NK-92 treated with Interleukin-12 subunit alpha and Interleukin-12 subunit beta, amount 100 ng/mL, for 24 hours (cell line): ENCODE results near the gene PLA2G4C.

ENCODE experiments used
- DNase-seq: peaks from one replicate; lab custom pipeline; 2025; lab: John Stamatoyannopoulos, UW

The PLA2G4C gene

DNA sequence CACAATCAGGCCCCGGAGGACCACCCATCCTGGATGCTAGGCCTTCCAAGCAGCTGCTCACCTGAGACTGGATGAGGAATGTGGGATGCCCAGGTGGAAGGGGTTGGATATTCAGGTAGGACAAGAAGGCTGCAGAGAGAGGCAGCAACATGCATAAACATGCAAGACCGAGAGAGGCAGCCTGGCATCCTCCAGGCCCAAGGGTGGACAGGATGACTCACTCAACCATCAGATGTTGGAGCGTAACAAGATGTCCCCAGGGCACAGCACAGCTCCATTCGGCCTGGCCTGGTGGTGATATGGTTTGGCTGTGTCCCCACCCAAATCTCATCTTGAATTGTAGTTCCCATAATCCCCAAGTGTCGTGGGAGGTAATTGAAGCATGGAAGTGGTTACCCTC, 56.8 kb downstream of the PLA2G4C start:
- DNase-seq, result no peak

DNA sequence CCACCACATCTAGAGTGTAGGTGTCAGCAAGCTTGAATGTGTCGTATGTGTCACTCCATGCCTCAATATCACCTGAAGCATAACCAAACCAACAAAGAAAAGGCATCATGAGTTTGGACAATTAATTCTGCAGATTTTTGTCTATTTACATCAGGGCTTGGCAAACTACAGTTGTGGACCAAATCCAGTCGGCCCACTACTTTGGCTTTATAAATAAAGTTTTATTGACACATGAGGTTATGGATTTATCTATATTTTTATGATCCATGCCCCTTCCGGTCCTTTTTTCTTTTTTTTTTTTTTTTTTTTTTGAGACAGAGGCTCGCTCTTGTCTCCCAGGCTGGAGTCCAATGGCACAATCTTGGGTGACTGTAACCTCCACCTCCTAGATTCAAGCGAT, 57.5 kb downstream of the PLA2G4C start:
- no peak for DNase-seq

DNA sequence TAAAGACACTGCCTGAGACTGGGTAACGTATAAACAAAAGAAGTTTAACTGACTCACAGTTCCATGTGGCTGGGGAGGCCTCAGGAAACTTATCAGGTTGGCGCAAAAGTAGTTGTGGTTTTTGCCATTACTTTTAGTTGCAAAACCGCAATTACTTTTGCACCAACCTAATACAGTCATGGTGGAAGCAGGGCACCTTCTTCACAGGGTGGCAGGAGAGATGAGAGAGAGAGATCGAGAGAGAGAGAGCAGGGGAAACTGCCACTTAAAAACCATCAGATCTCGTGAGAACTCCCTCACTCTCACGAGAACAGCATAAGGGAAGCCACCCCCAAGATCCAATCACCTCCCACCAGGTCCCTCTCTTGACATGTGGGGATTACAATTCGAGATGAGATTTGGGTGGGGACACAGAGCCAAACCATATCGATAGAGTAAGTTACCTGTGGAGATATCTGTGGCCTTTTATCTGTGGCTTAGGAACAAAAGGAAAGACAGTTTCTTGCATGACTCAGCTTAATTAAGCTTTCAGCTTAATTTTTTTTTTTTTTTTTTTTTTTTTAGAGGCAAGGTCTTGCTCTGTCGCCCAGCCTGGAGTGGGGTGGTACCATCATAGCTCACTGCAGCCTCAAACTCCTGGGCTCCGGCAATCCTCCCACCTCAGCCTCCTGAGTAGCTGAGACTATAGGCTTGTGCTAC, 59.1 kb downstream of the PLA2G4C start:
- DNase-seq, result no peak

DNA sequence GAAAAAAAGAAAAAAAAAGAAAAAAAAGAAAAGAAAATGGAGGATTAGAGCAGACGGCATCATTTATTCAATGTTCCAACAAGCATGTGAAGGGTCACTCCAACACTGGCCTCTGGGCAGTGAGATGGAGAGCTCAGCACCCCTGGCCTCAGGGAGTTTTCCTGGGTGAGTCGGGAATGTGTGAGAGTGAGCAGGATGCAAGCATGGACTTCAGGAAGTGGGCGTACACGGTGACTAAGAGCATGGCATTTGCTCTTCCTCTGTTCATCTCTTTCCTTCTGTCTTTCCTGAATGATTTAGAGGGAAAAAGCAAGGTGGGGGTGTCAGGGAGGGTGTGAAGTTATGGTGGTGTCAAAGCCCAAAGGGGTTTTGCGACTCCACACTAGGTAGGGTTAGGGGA, 66.1 kb downstream of the PLA2G4C start:
- no peak for DNase-seq

DNA sequence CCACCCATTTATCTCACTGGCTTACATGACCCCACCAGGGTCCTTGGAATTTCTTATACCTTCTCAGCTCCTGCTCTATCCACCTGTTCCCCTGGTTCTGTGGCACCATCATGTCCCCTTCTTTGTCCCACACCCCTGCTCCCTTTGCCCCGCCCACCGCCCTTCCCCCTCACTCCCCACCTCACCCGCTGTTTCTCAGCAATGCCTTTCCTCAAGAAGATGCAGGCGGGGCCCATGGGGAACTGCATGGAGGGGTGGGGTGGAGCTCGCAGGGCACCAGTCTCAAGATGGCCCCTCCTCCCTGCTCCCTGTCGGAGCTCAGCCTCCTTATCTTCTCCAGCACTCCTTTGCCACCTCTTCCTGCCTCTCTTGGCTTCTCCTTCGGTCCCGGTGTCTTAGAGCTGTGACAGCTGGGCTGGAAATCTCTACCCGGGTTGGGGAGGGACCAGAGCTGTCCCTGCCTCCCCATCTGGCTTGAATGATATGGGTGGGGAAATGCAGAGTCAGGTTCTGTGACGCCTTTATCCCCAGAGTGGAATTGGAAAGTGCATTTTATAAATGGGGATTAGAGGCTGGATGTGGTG, 66.8 kb downstream of the PLA2G4C start, which contains the start of gene CABP5:
TSS of gene CABP5 (minus strand) at position 405 of the 584 bp plus-strand sequence. CDS start at position 248, 157 bp downstream.
- DNase-seq, result no peak

DNA sequence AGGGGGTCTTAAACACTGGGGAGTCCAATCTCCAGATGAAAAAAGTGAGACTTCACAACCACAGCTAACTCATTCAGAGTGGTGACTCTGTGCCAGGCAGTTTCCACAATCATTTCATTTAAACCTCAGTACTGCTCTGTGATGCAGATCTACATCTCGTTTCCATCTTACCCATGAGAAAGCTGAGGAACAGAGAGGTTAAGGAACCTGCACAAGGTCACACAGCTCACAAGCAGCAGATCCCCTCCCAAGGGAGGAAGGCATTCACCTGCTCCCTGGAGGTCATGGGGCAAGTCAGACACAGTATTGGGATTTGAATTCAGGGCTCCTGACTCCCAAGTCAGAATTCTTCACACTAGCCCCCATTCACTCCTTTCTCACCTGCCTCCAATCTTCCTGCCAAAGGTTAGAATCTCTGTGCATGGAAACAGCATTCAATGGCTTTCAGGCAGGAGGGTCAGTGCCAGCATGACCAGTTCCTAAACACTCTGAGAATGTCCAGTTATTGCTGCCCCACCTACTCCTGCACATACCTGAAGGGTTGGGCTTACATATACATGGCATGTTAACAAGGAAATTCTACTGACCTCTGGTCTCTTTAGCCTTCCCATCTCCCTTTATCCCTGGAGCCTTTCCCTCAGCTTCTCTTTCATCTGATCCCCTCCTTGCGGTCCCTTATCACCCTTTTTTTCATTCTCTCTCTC, 68.6 kb downstream of the PLA2G4C start:
- no peak for DNase-seq

DNA sequence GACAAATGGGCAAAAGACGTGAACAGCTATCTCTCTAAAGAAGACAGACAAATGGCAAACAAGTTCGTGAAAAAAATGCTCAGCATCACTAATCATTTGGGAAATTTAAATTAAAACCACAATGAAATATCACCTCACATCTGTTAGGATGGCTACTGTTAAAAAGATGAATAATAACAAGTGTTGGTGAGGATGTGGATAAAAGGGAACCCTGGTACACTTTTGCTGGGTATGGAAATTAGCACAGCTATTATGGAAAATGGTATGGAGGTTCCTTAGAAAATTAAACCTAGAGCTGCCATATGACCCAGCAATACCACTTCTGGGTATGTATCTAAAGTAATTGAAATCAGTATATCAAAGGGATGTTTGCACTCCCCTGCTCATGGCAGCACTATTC, 73.9 kb downstream of the PLA2G4C start:
- DNase-seq, result no peak

DNA sequence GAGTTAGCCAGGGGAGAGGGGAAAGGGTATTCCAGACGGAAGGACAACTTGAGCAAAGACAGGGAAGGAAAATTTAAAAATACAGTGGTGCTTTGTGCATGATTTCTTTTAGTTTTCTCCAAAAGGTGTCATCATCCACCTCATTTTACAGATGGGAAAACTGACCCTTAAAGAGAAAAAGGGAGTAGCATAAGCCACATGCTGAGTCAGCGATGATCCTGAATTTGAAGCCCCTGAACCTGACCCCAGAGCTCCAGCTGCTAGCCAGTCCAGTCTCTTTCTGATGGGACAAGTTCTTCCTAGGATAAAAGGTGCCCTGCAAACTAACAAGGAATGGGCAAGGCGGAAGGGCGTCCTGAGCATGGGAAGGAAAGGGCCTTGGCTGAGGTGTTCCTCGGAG, 77.0 kb downstream of the PLA2G4C start:
- no peak for DNase-seq

DNA sequence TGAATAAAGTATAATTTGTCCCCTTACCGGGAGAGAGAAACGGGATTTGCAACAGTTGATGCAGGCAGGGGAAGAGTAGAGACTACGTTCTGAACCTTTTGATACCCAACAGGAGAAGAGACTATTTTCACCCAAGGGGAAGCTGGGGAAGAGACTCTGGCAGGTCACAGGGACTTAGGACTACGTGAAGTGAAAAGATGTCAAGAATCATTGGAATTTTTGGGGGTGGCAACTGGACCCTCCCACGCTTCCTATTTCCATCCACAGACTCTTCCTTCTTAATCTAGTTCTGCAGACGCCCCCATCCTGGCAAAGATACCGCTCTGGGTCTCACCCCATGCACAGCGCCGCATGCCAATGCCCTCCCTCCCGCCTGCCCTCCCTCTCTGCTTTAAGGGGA, 80.5 kb downstream of the PLA2G4C start:
- no peak for DNase-seq

DNA sequence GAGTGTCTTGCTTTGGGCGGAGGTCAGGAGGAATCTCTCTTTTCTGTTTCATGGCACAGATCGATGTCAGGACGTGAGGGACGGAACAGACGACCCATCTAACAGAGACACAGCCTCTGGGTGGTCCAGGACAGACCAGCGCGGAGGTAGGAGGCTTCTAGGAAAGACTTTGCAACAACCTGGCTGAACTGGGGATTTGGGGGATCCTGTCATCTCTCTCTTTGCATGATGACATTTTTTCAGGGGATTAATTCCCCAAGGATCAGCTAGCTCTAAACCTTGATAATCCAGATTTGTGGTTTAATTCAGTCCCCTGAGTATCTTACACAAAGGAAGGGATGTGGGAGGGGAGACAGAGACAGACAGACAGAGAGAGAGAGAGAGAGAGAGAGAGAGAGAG, 81.2 kb downstream of the PLA2G4C start:
- DNase-seq, result no peak

DNA sequence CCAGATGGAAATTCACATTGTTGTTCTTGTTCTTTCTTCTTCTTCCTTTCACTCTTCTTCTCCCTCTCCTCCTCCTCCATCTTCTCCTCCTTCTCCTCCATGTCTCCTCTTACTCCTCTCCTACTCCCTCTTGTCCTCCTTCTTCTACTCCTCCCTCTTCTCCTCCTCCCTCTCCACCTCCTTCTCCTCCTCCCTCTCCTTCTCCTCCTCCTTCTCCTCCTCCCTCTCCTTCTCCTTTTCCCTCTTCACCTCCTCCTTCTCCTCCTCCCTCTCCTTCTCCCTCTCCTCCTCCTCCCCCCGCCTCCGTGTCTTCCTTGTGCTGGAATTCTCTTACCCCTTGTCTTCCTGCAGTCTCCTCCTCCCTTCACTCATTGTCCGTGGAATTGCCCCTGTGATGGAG, 85.1 kb downstream of the PLA2G4C start:
- no peak for DNase-seq

DNA sequence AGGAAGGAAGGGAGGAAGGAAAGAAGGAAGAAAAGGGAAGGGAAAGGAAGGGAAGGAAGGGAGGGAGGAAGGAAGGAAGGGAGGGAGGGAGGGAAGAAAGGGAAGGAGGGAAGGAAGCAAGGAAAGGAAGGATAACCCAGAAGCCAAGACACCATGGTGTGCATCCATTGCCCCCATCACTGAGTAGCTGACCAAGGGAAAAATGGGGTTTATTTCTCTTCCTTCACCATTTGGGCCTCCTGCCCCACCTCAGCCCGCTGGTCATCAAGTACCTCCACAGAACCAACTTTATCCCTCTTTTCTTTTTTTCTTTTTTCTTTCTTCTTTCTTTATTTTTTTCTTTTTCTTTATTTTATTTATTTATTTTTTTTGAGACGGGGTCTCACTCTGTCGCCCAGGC, 87.1 kb downstream of the PLA2G4C start:
- no peak for DNase-seq

DNA sequence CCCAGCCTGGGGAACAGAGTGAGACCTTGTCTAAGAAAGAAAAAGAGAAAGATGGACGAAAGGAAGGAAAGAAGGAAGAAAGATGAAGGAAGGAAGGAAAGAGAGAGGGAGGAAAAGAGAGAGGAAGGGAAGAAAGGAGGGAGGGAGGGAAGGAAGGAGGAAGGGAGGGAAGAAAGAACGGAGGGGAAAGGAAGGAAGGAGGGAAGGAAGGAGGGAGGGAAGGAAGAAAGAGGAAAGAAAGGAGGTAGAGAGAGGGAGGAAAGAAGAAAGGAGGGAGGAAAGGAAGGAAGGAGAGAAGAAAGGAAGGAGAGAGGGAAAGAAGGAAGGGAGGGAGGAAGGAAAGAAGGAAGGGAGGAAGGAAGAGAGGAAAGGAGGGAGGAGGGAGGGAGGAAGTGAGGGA, 87.6 kb downstream of the PLA2G4C start:
- DNase-seq, result no peak

DNA sequence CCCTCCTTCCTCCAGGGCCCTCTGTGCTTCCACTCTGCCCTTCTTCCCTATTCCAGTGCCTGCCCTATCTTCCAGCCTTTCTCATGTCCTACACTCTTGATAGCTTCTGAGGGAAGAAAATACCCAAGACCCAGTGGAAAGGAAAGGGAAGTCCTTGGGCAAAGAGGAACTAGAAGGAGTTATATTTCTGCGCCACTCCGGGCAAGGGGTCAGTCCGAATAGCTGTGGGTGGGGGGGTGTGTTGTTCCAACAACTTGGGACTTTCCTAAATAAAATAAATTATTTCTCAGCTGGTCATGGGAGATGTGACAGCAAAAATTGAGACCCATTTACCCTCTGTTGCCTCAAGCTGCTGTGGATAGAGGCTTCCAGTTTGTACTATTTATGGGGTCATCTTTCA, 89.9 kb downstream of the PLA2G4C start:
- DNase-seq, result no peak

DNA sequence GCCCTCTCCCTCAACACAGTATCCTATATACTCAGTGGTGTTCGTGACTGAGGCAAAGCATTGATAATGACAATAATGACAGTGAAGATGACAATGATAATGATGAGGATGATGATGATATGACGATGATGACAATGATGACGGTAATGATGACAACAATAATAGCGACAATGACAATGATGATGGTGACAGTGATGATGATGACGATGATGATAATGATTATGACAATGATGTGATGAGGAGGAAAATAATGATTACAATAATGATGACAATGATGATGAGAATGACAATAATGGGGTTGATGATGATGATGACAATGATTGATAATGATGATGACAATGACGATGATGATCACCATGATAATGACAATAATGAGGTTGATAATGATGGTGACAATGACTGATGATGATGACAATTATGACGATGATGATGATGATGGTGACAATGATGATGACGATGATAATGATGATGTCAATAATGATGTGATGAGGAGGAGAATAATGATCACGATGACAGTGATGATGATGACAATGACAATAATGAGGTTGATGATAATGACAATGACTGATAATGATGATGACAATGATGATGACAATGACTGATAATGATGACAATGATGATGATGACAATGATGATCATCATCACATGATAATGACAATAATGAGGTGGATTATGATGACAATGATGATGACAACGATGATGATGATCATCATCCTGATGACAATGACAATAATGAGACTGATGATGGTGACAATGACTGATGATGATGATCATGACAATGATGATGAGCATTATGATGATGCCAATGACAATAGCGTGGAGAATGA, 99.5 kb downstream of the PLA2G4C start:
- DNase-seq, result no peak

DNA sequence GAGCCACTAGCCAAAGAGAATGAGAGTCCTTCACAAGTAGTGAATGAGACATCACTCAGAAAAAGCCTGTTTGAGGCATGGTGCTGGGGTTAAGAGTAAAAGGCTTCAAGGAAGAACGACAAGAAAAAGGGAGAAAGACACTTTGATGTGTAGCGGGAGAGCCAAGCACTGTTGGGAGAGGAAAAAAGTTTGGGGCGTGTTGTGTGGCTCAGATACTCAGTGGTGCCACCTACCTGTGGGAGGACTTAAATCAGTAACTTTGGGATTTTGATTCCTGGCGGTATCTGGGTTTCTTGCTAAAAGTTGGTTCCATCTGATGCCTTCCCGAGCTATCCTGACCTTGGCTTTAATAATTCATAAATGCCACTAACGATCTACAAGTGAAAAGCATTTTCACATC, 103.9 kb downstream of the PLA2G4C start:
- no peak for DNase-seq

DNA sequence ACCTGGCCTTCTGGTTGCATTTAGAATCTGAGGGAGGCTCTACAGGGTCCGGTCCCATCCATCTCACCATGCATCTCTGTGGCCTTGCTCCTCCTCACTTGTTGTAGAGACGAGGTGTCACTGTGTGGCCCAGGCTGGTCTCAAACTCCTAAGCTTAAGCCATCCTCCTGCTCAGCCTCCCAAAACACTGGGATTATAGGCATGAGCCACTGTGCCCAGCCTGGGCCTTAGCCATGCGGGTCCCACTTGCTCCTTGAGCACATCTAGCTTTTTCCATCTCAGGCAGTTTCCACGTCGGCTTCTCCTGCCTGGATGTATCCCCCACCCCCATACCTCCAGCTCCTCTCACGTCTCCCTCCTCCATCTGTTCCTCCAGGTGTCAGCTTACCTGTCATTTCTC, 106.4 kb downstream of the PLA2G4C start:
- no peak for DNase-seq

DNA sequence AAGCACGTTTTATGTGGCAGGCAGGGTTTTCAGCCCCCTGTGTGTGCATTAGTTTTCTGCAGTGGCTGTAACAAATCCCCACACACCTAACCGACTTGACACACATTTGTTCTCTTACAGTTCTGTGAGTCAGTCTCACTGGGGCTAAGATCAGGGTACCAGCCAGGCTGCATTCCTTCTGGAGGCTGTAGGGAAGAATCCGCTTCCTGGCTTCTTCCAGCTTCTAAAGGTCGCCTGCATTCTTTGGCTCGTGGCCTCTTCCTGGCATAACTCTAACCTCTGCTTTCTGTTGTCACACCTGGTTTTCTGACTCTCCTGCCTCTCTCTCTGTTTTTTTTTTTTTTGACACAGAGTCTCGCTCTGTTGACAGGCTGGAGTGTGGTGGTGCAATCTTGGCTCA, 109.8 kb downstream of the PLA2G4C start:
- no peak for DNase-seq

DNA sequence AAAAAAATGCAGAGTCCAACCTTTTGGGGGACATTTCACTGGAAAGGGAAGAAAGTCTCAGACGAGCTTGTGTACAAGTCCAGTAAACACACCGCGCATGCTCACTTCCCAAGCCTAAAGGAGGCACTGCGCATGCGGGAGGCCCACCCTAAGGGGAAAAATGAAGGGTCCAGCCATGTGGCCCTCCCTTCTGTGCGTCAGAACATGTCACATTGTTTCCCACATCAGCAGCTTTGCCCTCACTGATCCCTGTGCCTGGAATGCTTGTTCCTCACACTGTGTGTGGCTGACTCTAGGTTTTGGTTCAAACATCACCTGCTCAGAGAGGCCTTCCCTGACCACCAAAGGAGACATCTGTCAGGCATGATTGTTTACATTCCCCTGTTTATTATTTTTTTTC, 111.8 kb downstream of the PLA2G4C start:
- no peak for DNase-seq
